ENCODE data around the gene TRIM32. TPM values are rescaled to one million over a fixed set of nuclear protein-coding genes. Genes with fewer than 3 reads are reported as not detected.
"Not testable (repeated sequence)": the region's sequence is repeated elsewhere in the genome, so short reads cannot be mapped to it uniquely, and the experiment has no call there.

TRIM32 gene
- polyA plus RNA-seq, 3 donors: 0.40 to 1.4 (median 1.3) TPM

GRCh38 chr9:116688806-116689485 is 1.8 kb downstream of the TRIM32 start:
- Histone ChIP-seq H3K4me2 (replicated peaks; ENCODE audit: extremely low read depth, low read length, poor library complexity, severe bottlenecking) (no peak overlapping the region), H2AFZ (ENCODE audit: insufficient read depth, low read depth, low read length, poor library complexity, severe bottlenecking) (peak overlapping the region; percentile 12), H3K36me3 (replicated peaks in 1 of 2; ENCODE audit: control insufficient read depth in 1 of 2, insufficient read depth in 2 of 2, low read length in 2 of 2) (no peaks in the 10 kb centered on the region), H3K27me3 (ENCODE audit: control insufficient read depth in 2 of 2, insufficient read depth in 2 of 2, low read length in 2 of 2) (peaks cover 0 to 2% of the 10 kb centered on the region in 2 donors), H3K4me3 (replicated peaks in 1 of 3; ENCODE audit: low read depth in 2 of 3, low read length in 3 of 3) (no peak overlapping the region), H3K27ac (ENCODE audit: low read depth in 1 of 2, low read length in 2 of 2) (no peak overlapping the region), H3K9me3 (replicated peaks in 1 of 2; ENCODE audit: control insufficient read depth in 1 of 2, insufficient read depth in 1 of 2, low read length in 2 of 2) (no peaks in the 10 kb centered on the region), H3K9ac (ENCODE audit: insufficient read depth, low read length, poor library complexity, severe bottlenecking) (no peak overlapping the region), H3K79me2 (ENCODE audit: insufficient read depth, low read length) (no peaks in the 10 kb centered on the region), H4K20me1 (ENCODE audit: insufficient read depth, low read length) (no peaks in the 10 kb centered on the region), H3K4me1 (ENCODE audit: control insufficient read depth in 1 of 2, insufficient read depth in 2 of 2, low read length in 2 of 2) (peaks cover 13 to 17% of the 10 kb centered on the region in 2 donors)
- Mint-ChIP-seq H3K4me1 (peaks cover 24% of the 10 kb centered on the region), H3K27me3 (ENCODE audit: low read depth in 3 of 3) (peaks cover 17 to 25% (median 22%) of the 10 kb centered on the region in 3 donors), H3K27ac (no peak overlapping the region), H3K4me3 (no peak overlapping the region), H3K36me3 (no peaks in the 10 kb centered on the region), H3K9me3 (no peaks in the 10 kb centered on the region)
- 100% methylated on average over 2 of the region's 3 CpGs for WGBS (ENCODE audit: insufficient coverage)
- TF ChIP-seq CTCF (IDR thresholded peaks at IDR 0.05): no peak
- no peak for DNase-seq
- intact Hi-C loops (cut with micrococcal nuclease): no loop called here

GRCh38 chr9:116689486-116690032 is 2.5 kb downstream of the TRIM32 start:
- Histone ChIP-seq H3K79me2 (ENCODE audit: insufficient read depth, low read length) (no peaks in the 10 kb centered on the region), H3K36me3 (replicated peaks in 1 of 2; ENCODE audit: control insufficient read depth in 1 of 2, insufficient read depth in 2 of 2, low read length in 2 of 2) (no peaks in the 10 kb centered on the region), H3K4me2 (replicated peaks; ENCODE audit: extremely low read depth, low read length, poor library complexity, severe bottlenecking) (no peak overlapping the region), H3K9me3 (replicated peaks in 1 of 2; ENCODE audit: control insufficient read depth in 1 of 2, insufficient read depth in 1 of 2, low read length in 2 of 2) (no peaks in the 10 kb centered on the region), H3K4me3 (replicated peaks in 1 of 3; ENCODE audit: low read depth in 2 of 3, low read length in 3 of 3) (no peak overlapping the region), H3K27ac (ENCODE audit: low read depth in 1 of 2, low read length in 2 of 2) (no peak overlapping the region), H4K20me1 (ENCODE audit: insufficient read depth, low read length) (no peaks in the 10 kb centered on the region), H3K27me3 (ENCODE audit: control insufficient read depth in 2 of 2, insufficient read depth in 2 of 2, low read length in 2 of 2) (peaks cover 0 to 2% of the 10 kb centered on the region in 2 donors), H2AFZ (ENCODE audit: insufficient read depth, low read depth, low read length, poor library complexity, severe bottlenecking) (no peak overlapping the region), H3K9ac (ENCODE audit: insufficient read depth, low read length, poor library complexity, severe bottlenecking) (no peak overlapping the region), H3K4me1 (ENCODE audit: control insufficient read depth in 1 of 2, insufficient read depth in 2 of 2, low read length in 2 of 2) (peaks cover 13 to 17% of the 10 kb centered on the region in 2 donors)
- Mint-ChIP-seq H3K36me3 (no peaks in the 10 kb centered on the region), H3K4me3 (no peak overlapping the region), H3K27ac (no peak overlapping the region), H3K4me1 (peaks cover 24% of the 10 kb centered on the region), H3K9me3 (no peaks in the 10 kb centered on the region), H3K27me3 (ENCODE audit: low read depth in 3 of 3) (peaks cover 17 to 25% (median 20%) of the 10 kb centered on the region in 3 donors)
- TF ChIP-seq CTCF (IDR thresholded peaks at IDR 0.05): no peak
- 89% methylated on average over 1 of the region's 3 CpGs for WGBS (ENCODE audit: insufficient coverage)
- intact Hi-C loops (cut with micrococcal nuclease): no loop called here
- no peak for DNase-seq

- H3K36me3 ChIP-seq (replicated peaks in 1 of 2; ENCODE audit: control insufficient read depth in 1 of 2, insufficient read depth in 2 of 2, low read length in 2 of 2); H3K9me3 Mint-ChIP-seq; H3K4me2 ChIP-seq (replicated peaks; ENCODE audit: extremely low read depth, low read length, poor library complexity, severe bottlenecking); H3K9me3 ChIP-seq (replicated peaks in 1 of 2; ENCODE audit: control insufficient read depth in 1 of 2, insufficient read depth in 1 of 2, low read length in 2 of 2); H3K4me3 ChIP-seq (replicated peaks in 1 of 3; ENCODE audit: low read depth in 2 of 3, low read length in 3 of 3); DNase-seq; H3K36me3 Mint-ChIP-seq; H3K27ac Mint-ChIP-seq; H2AFZ ChIP-seq (ENCODE audit: insufficient read depth, low read depth, low read length, poor library complexity, severe bottlenecking); intact Hi-C loops (cut with micrococcal nuclease); H3K4me3 Mint-ChIP-seq; H3K9ac ChIP-seq (ENCODE audit: insufficient read depth, low read length, poor library complexity, severe bottlenecking); H4K20me1 ChIP-seq (ENCODE audit: insufficient read depth, low read length); H3K27me3 ChIP-seq (ENCODE audit: control insufficient read depth in 2 of 2, insufficient read depth in 2 of 2, low read length in 2 of 2); H3K27ac ChIP-seq (ENCODE audit: low read depth in 1 of 2, low read length in 2 of 2); H3K79me2 ChIP-seq (ENCODE audit: insufficient read depth, low read length): not testable (repeated sequence)
- peaks cover 13 to 17% of the 10 kb centered on the region in 2 donors for H3K4me1 ChIP-seq (ENCODE audit: control insufficient read depth in 1 of 2, insufficient read depth in 2 of 2, low read length in 2 of 2)
- peaks cover 27% of the 10 kb centered on the region for H3K4me1 Mint-ChIP-seq
- peaks cover 15 to 18% (median 17%) of the 10 kb centered on the region in 3 donors for H3K27me3 Mint-ChIP-seq (ENCODE audit: low read depth in 3 of 3)
These were observed 3.7 kb downstream of the TRIM32 start for GRCh38 chr9:116690805-116691204.

All from CD14-positive monocyte (primary cell).